Duodenal mucosa (tissue), 2 donors: ENCODE data around the gene SIVA1.

Source experiments
- H3K27ac ChIP-seq: one replicate; pipeline ENCODE4 v1.7.0; 2013; ENCODE audit warnings: low read depth, low read length
- H3K27me3 ChIP-seq, 2 donors: one replicate each; pipeline ENCODE4 v1.7.0; 2013; ENCODE audit warnings: low read length in 2 of 2, control low read depth in 1 of 2; ENCODE audit not compliant: insufficient read depth in 2 of 2, control insufficient read depth in 1 of 2
- H3K36me3 ChIP-seq, 2 donors: one replicate each; pipeline ENCODE4 v1.7.0; 2013; ENCODE audit warnings: low read length in 2 of 2, control low read depth in 1 of 2; ENCODE audit not compliant: insufficient read depth in 2 of 2, control insufficient read depth in 1 of 2
- H3K4me1 ChIP-seq, 2 donors: one replicate each; pipeline ENCODE4 v1.7.0; 2013; ENCODE audit warnings: low read length in 2 of 2, control low read depth in 1 of 2; ENCODE audit not compliant: insufficient read depth in 2 of 2, control insufficient read depth in 1 of 2
- H3K4me3 ChIP-seq, 2 donors: one replicate each; pipeline ENCODE4 v1.7.0; 2013; ENCODE audit warnings: low read length in 2 of 2, low read depth in 1 of 2
- H3K9ac ChIP-seq, 2 donors: one replicate each; pipeline ENCODE4 v1.7.0; 2013; ENCODE audit warnings: low read length in 2 of 2, low read depth in 1 of 2
- H3K9me3 ChIP-seq, 2 donors: one replicate each; pipeline ENCODE4 v1.7.0; 2013; ENCODE audit warnings: low read length in 2 of 2, control low read depth in 1 of 2; ENCODE audit not compliant: control insufficient read depth in 1 of 2

SIVA1 gene

DNA sequence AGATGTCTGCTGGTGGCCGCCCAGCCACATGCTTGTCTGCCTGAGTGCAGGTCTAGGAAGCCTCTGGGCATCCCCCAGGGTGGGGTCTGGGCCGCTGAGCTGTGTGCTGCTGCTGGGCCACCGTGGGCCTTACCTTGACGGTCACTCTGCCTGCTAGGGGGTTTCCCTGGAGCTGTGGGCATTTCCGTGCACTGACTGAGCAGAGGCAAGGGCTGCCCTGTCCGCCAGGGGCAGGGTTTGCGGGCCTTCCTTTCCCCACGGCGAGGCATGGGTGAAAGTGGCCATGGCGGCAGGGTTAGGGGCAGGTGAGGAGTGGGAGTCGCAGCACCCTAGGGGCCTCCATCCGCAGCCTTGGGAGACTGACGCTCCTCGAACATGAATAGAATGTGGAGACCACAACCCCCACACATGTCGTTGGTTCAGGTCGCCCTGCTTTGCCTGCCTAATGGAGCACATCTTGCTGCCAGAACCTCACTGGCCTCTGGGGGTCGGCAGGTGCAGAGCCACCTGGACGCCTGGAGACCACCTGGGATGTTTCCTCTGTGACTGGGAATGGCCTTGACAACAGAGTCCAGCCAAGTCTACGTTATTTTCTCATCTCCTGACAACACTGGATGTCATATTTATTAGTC lies 50.4 kb downstream of the SIVA1 start:
- no peaks in the 10 kb centered on the region for H3K27me3 ChIP-seq
- no peak overlapping the region for H3K27ac ChIP-seq
- no peak overlapping the region for H3K9ac ChIP-seq
- H3K4me3 ChIP-seq: no peak overlapping the region
- H3K4me1 ChIP-seq: peaks cover 25 to 31% of the 10 kb centered on the region in 2 donors
- no peaks in the 10 kb centered on the region for H3K9me3 ChIP-seq
- H3K36me3 ChIP-seq: no peaks in the 10 kb centered on the region

DNA sequence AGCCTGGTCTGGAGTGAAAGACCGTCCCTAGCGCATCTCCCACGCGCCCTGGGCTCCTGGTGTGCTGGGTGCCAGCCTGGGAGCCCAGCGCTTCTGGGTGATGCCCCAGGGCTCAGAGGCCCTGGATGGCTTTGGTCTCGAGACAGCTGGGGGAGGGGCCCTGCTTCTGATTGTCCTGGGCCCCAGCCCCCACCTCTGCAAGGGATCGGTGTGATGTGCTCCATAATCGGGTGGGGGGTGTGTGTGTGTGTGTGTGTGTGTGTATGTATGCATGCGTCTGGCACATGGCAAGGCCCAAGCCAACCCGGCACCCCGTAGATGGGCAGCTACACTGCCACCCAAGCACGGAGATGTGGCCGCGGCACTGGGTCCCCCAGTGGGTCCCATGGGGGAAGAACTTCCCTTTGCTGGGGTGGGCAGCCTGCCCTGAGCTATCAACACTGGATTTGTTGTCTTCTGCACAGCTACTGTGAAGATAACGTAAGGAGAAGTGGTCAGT lies 51.0 kb downstream of the SIVA1 start:
- no peak overlapping the region for H3K9ac ChIP-seq
- no peak overlapping the region for H3K27ac ChIP-seq
- H3K27me3 ChIP-seq: no peaks in the 10 kb centered on the region
- H3K36me3 ChIP-seq: no peaks in the 10 kb centered on the region
- no peak overlapping the region for H3K4me3 ChIP-seq
- H3K9me3 ChIP-seq: no peaks in the 10 kb centered on the region
- peaks cover 25 to 31% of the 10 kb centered on the region in 2 donors for H3K4me1 ChIP-seq

DNA sequence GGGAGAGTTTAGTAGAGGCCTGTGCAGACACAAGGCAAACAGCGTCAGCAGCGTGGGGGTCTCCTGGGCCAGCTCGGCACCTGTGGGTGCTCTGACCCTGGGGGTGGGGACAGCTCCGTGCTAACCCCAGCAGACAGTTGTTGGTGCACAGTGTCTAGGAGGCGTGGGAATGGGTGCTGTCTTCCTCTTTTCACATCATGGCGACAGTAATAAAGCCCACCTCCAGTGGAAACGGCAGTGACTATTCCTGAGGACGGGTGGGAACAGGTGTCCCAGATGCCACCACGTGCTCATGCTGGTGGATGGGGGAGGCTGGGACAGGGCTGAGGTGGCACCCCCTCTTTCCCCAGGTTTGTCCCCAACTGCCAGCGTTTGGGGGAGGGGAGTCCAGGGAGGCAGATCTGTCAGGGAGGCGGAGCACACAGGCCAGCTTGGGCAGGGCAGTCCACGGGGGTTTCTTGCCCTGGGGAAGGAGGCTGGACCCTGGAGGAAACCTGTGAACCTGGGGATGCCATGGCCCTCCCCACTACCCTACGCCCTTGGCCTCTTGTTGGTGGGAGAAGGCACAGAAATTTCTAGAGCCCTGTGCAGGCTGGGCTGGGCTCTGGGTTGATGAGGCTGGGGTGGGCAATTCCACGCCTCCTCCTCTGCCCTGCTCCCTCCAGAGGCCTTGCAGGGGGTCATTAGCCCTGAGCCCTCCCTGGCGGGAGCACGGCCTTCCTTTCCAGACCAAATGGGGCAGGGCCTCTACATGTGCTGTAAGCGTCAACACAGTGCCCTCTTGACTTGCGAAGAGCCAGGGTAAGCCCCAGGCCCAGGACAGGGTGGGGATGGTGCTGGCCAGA lies 51.8 kb downstream of the SIVA1 start:
- Histone ChIP-seq H3K9ac (no peak overlapping the region), H3K4me3 (no peak overlapping the region), H3K27me3 (no peaks in the 10 kb centered on the region), H3K9me3 (no peaks in the 10 kb centered on the region), H3K36me3 (no peaks in the 10 kb centered on the region), H3K27ac (no peak overlapping the region), H3K4me1 (peaks cover 21 to 29% of the 10 kb centered on the region in 2 donors)

- Histone ChIP-seq H3K27ac (no peak overlapping the region), H3K27me3 (no peaks in the 10 kb centered on the region), H3K4me1 (peaks cover 16 to 26% of the 10 kb centered on the region in 2 donors), H3K4me3 (no peak overlapping the region), H3K9me3 (no peaks in the 10 kb centered on the region), H3K9ac (no peak overlapping the region), H3K36me3 (no peaks in the 10 kb centered on the region)
These were observed 52.4 kb downstream of the SIVA1 start for GRCh38 chr14:104805326-104805678.

GRCh38 chr14:104805941-104806624 lies 53.1 kb downstream of the SIVA1 start:
- no peak overlapping the region for H3K4me3 ChIP-seq
- no peaks in the 10 kb centered on the region for H3K9me3 ChIP-seq
- no peak overlapping the region for H3K27ac ChIP-seq
- peaks cover 16 to 26% of the 10 kb centered on the region in 2 donors for H3K4me1 ChIP-seq
- no peaks in the 10 kb centered on the region for H3K27me3 ChIP-seq
- no peaks in the 10 kb centered on the region for H3K36me3 ChIP-seq
- H3K9ac ChIP-seq: no peak overlapping the region

DNA sequence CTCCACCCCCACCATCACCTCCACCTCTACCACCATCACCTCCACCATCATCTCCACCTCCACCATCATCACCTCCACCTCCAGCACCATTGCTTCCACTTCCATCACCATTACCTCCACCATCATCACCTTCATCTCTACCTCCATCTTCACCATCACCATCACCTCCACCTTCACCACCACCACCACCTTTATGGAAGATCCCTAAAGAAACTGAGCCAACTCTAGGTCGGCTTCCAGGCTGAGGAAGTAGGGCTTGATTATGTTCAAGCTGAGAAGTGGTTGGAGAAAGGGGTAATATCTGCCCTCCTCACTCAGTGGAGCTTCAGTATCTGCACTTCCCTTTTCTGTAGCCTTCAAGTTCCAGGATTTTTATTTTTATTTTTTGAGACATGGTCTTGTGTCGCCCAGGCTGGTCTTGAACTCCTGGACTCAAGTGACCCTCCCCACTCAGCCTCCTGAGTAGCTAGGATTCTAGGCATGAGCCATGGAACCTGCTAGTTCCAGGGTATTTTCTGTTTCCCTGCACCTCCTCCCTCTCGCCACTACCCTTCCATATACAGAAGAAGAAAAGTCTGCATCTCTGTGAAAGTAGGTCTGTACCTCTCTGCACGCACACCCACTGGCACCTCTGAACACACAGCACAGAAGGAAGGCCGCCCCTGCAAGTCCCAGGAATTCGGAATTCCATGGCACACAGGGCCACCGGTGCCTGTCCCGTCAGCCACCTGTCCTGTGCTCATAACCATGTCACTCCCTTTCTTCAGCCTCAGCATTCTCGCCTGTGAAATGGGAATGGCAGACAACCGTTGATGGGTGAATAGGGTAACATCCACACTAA lies 53.9 kb downstream of the SIVA1 start:
- no peaks in the 10 kb centered on the region for H3K27me3 ChIP-seq
- peaks cover 8 to 19% of the 10 kb centered on the region in 2 donors for H3K4me1 ChIP-seq
- H3K27ac ChIP-seq: no peak overlapping the region
- H3K36me3 ChIP-seq: no peaks in the 10 kb centered on the region
- H3K9ac ChIP-seq: no peak overlapping the region
- H3K9me3 ChIP-seq: no peaks in the 10 kb centered on the region
- no peak overlapping the region for H3K4me3 ChIP-seq

- H3K9me3 ChIP-seq: no peaks in the 10 kb centered on the region
- no peak overlapping the region for H3K9ac ChIP-seq
- peaks cover 0 to 11% of the 10 kb centered on the region in 2 donors for H3K4me1 ChIP-seq
- H3K27me3 ChIP-seq: no peaks in the 10 kb centered on the region
- no peak overlapping the region for H3K4me3 ChIP-seq
- no peak overlapping the region for H3K27ac ChIP-seq
- no peaks in the 10 kb centered on the region for H3K36me3 ChIP-seq
These were observed 55.5 kb downstream of the SIVA1 start for GRCh38 chr14:104808456-104808855.
